Activated T-helper 2 cell treated with anti-CD3 and anti-CD28 coated beads, Interferon-gamma antibody, Interleukin-2, Interleukin-4, amounts not matched to agents 10 μg/mL and 5 μg/mL and 100 μg/mL, durations not matched to agents 14 hours and 24 hours and 36 hours (primary cell): Measurements from ENCODE around the gene KRI1. TPM values are rescaled to one million over a fixed set of nuclear protein-coding genes. Genes with fewer than 3 reads are reported as not detected.
"Not testable (repeated sequence)": the region's sequence is repeated elsewhere in the genome, so short reads cannot be mapped to it uniquely, and the experiment has no call there.

Source experiments
- DNase-seq: peaks from one replicate; pipeline ENCODE4 v3.0.0; 2021; ENCODE audit warnings: low spot score
- H3K27ac Mint-ChIP-seq: one replicate; pipeline ENCODE4 v1.8.0; 2021; ENCODE audit warnings: mixed read lengths
- H3K27me3 Mint-ChIP-seq: one replicate; pipeline ENCODE4 v1.8.0; 2021; ENCODE audit warnings: low read depth, mixed read lengths
- H3K36me3 Mint-ChIP-seq: one replicate; pipeline ENCODE4 v1.8.0; 2021; ENCODE audit warnings: low read depth, mixed read lengths
- H3K4me1 Mint-ChIP-seq: one replicate; pipeline ENCODE4 v1.8.0; 2021; ENCODE audit warnings: low read depth, mixed read lengths
- H3K4me3 Mint-ChIP-seq: one replicate; pipeline ENCODE4 v1.8.0; 2021; ENCODE audit warnings: low read depth, mild to moderate bottlenecking, moderate library complexity, mixed read lengths
- H3K9me3 Mint-ChIP-seq: one replicate; pipeline ENCODE4 v1.8.0; 2021; ENCODE audit warnings: mixed read lengths
- intact Hi-C: fragments of 100-400 bp; cut with micrococcal nuclease; formaldehyde crosslinking; loops from one replicate; pipeline ENCODE4 v1.15.1; 2023
- total RNA-seq: library from RNA; stranded (reverse); gene quantifications from 2 replicates; pipeline ENCODE4 v1.2.3, GENCODE V29; 2022

The KRI1 gene
- total RNA-seq, 1 donor from 2014 or later: 69.5 TPM

DNA sequence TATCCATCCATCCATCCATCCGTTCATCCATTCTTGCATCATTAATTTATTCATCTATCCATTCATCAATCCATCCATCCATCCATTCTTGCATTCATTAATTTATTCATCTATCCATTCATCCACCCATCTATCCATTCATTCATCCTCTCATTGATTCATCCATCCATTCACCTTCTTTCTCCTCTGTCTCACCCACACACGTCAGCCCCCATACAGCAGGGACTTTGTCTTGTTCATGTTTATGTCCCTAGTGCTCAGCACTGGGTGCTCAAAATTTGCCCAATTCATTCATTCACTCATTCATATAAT is 22.0 kb upstream of the KRI1 start:
- Mint-ChIP-seq H3K9me3 (no peaks in the 10 kb centered on the region), H3K4me3 (no peak overlapping the region), H3K36me3 (no peaks in the 10 kb centered on the region), H3K4me1 (peaks cover 17% of the 10 kb centered on the region), H3K27me3 (peaks cover 19% of the 10 kb centered on the region), H3K27ac (no peak overlapping the region)
- intact Hi-C loops: no loop called here
- DNase-seq: no peak

- H3K4me3 Mint-ChIP-seq: no peak within 1 kb of the TSS
- H3K36me3 Mint-ChIP-seq: no peaks in the 10 kb centered on the region
These were observed 21.4 kb upstream of the KRI1 start, which contains the start of gene AP1M2 for GRCh38 chr19:10587022-10587838. Gene AP1M2, minus strand, starts transcription at chr19:10587312. Its CDS starts 81 bp downstream, at chr19:10587231.

GRCh38 chr19:10586396-10586795 is 20.6 kb upstream of the KRI1 start:
- intact Hi-C loops: no loop called here
- H3K27me3 Mint-ChIP-seq: peaks cover 19% of the 10 kb centered on the region
- H3K4me1 Mint-ChIP-seq: peaks cover 17% of the 10 kb centered on the region

More at GRCh38 chr19:10587022-10587838, 21.4 kb upstream of the KRI1 start, which contains the start of gene AP1M2:
- no peak for DNase-seq
- Mint-ChIP-seq H3K27me3 (peaks cover 19% of the 10 kb centered on the region), H3K4me1 (peaks cover 17% of the 10 kb centered on the region), H3K27ac (no peak within 1 kb of the TSS), H3K9me3 (no peaks in the 10 kb centered on the region)
- intact Hi-C loops: no loop called here

GRCh38 chr19:10583036-10583776 is 17.4 kb upstream of the KRI1 start:
- H3K4me1 Mint-ChIP-seq: peaks cover 22% of the 10 kb centered on the region
- no peaks in the 10 kb centered on the region for H3K9me3 Mint-ChIP-seq
- H3K36me3 Mint-ChIP-seq: no peaks in the 10 kb centered on the region
- intact Hi-C loops: no loop called here
- H3K27ac Mint-ChIP-seq: no peak overlapping the region
- H3K27me3 Mint-ChIP-seq: peaks cover 19% of the 10 kb centered on the region
- no peak overlapping the region for H3K4me3 Mint-ChIP-seq
- DNase-seq: no peak

More at GRCh38 chr19:10586396-10586795, 20.6 kb upstream of the KRI1 start:
- DNase-seq: no peak
- Mint-ChIP-seq H3K36me3 (no peaks in the 10 kb centered on the region), H3K9me3 (no peaks in the 10 kb centered on the region), H3K4me3 (no peak overlapping the region), H3K27ac (no peak overlapping the region)

GRCh38 chr19:10582091-10582490 is 16.3 kb upstream of the KRI1 start:
- DNase-seq: no peak
- intact Hi-C loops: no loop called here
- peaks cover 12% of the 10 kb centered on the region for H3K27me3 Mint-ChIP-seq
- H3K27ac Mint-ChIP-seq: no peak overlapping the region
- no peak overlapping the region for H3K4me3 Mint-ChIP-seq
- no peaks in the 10 kb centered on the region for H3K9me3 Mint-ChIP-seq
- no peaks in the 10 kb centered on the region for H3K36me3 Mint-ChIP-seq
- H3K4me1 Mint-ChIP-seq: peaks cover 17% of the 10 kb centered on the region

- peak; percentile 81 for DNase-seq
- no peaks in the 10 kb centered on the region for H3K36me3 Mint-ChIP-seq
- H3K4me1 Mint-ChIP-seq: peaks cover 17% of the 10 kb centered on the region
- no peak overlapping the region for H3K27ac Mint-ChIP-seq
- H3K4me3 Mint-ChIP-seq: no peak overlapping the region
- H3K27me3 Mint-ChIP-seq: peaks cover 8% of the 10 kb centered on the region
- intact Hi-C loops: loop anchor here (1.0 to 2.0 kb wide), 3 partner anchors 22 to 118 kb away; no protein-coding TSS in a partner anchor
- no peaks in the 10 kb centered on the region for H3K9me3 Mint-ChIP-seq
These were observed 15.3 kb upstream of the KRI1 start for GRCh38 chr19:10580979-10581631.

GRCh38 chr19:10577951-10578350 is 12.1 kb upstream of the KRI1 start:
- H3K4me1 Mint-ChIP-seq: peaks cover 7% of the 10 kb centered on the region
- intact Hi-C loops: no loop called here
- H3K36me3 Mint-ChIP-seq: no peaks in the 10 kb centered on the region
- H3K27ac Mint-ChIP-seq: no peak overlapping the region
- DNase-seq: no peak
- H3K9me3 Mint-ChIP-seq: no peaks in the 10 kb centered on the region
- H3K27me3 Mint-ChIP-seq: no peaks in the 10 kb centered on the region
- H3K4me3 Mint-ChIP-seq: no peak overlapping the region

DNA sequence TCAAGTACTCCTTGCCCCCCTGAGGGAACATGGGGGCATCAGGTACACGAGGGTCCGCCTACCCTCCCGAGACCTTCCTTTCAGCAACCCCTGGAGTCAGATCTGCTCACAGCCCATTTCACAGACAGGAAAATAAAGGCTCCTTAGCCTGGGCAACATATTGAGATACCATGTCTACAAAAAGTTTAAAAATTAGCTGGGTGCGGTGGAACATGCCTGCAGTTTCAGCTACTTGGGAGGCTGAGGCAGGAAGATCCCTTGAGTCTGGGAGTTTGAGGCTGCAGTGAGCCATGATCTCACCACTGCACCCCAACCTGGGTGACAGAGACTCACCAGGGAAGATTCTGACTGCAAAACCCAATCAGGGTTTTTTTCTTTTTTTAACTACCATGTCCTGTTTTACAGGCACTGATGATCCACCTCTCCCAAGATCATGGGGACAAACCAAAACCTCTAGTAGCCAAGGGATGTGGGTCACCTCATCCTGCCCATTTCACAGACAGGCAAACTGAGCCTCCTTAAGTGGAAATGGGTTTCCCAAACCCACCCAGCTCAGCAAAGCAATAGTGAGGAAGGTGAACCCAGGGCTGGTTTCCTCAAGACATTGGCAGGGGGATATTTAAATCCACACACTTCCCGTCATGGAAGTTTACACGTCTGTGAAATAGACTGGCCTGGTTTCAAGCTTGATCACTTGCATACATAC is 9.4 kb upstream of the KRI1 start:
- Mint-ChIP-seq H3K4me3 (no peak overlapping the region), H3K36me3 (no peaks in the 10 kb centered on the region), H3K9me3 (no peaks in the 10 kb centered on the region), H3K27me3 (no peaks in the 10 kb centered on the region), H3K4me1 (peaks cover 8% of the 10 kb centered on the region), H3K27ac (no peak overlapping the region)
- intact Hi-C loops: no loop called here
- DNase-seq: no peak

DNA sequence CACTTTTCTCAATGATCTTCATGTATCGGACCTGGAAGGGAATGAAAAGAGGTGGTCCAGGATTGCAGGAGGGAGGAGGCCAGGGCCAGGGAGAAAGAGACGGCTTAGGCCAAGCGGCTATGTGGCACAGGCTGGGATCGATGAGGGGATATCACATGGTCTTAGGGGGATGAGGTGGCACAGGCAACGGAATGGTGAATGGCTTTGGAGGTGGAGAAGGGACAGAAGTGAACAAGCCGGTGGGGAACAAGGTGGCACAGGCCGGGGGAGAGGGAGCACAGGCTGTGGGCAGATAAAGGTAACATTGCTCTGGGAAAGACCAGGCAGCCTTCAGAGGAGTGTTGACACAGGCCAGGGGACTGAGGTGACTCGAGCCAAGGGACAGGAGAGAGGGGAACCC is 8.7 kb upstream of the KRI1 start:
- Mint-ChIP-seq H3K9me3 (no peaks in the 10 kb centered on the region), H3K4me3 (no peak overlapping the region), H3K36me3 (no peaks in the 10 kb centered on the region), H3K27ac (no peak overlapping the region), H3K27me3 (no peaks in the 10 kb centered on the region), H3K4me1 (peaks cover 11% of the 10 kb centered on the region)
- intact Hi-C loops: no loop called here
- DNase-seq: no peak

DNA sequence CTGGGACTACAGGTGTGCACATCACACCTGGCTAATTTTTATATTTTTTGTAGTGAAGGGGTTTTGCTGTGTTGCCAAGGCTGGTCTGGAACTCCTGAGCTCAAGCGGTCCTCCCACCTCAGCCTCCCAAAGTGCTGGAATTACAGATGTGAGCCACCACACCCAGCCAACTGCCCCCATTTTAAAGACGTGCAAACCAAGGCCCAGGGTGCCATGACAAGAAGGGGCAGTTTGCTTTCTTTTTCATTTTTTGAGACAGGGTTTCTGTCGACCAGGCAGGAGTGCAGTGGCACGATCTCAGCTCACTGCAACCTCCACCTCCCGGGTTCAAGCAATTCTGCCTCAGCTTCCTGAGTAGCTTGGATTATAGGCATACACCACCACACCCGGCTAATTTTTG is 8.0 kb upstream of the KRI1 start:
- H3K4me3 Mint-ChIP-seq, H3K27me3 Mint-ChIP-seq, DNase-seq, H3K27ac Mint-ChIP-seq, intact Hi-C loops, H3K9me3 Mint-ChIP-seq, H3K36me3 Mint-ChIP-seq: not testable (repeated sequence)
- peaks cover 15% of the 10 kb centered on the region for H3K4me1 Mint-ChIP-seq

- Mint-ChIP-seq H3K4me3 (peak within 1 kb of the TSS; percentile 94), H3K36me3 (peaks cover 32% of the 10 kb centered on the region), H3K27ac (peak within 1 kb of the TSS; percentile 97), H3K27me3 (no peaks in the 10 kb centered on the region), H3K9me3 (no peaks in the 10 kb centered on the region), H3K4me1 (peaks cover 41% of the 10 kb centered on the region)
- DNase-seq: peak; percentile 100
- intact Hi-C loops: loop anchor here (1.0 to 5.0 kb wide), 5 partner anchors 26 to 188 kb away; partner anchors contain the start of genes ATG4D and KEAP1
These were observed 3.2 kb upstream of the KRI1 start, which contains the start of gene CDKN2D for GRCh38 chr19:10568826-10569651. Gene CDKN2D, minus strand, starts transcription at chr19:10568979. Its CDS starts 326 bp downstream, at chr19:10568653.
